ENCODE data around the gene ITPRID1. TPM values are rescaled to one million over a fixed set of nuclear protein-coding genes. Genes with fewer than 3 reads are reported as not detected.

Gene ITPRID1
- total RNA-seq, 5 donors from 2014 or later (not counting 1 experiment from before 2014, with no cell fraction given) = not detected

- ATAC-seq (replicated peaks in 1 of 4) (no peak), DNase-seq (no peak)
- H3K36me3 Mint-ChIP-seq = no peaks in the 10 kb centered on the region
- H3K27me3 ChIP-seq (replicated peaks in 1 of 2; ENCODE audit: control insufficient read depth in 2 of 2, extremely low read depth in 1 of 2, insufficient read depth in 2 of 2, low read length in 1 of 2) = no peaks in the 10 kb centered on the region
- H3K27me3 Mint-ChIP-seq = peaks cover 0 to 3% of the 10 kb centered on the region in 2 donors
- no peaks in the 10 kb centered on the region for H3K4me1 Mint-ChIP-seq
- no peak overlapping the region for H3K4me3 ChIP-seq (ENCODE audit: control insufficient read depth in 1 of 2, extremely low read depth in 1 of 2, low read length in 1 of 2)
- ChIA-PET CTCF (interaction anchor here in 1 of 2 donors (0.6 kb wide), 1 partner anchor 193 kb away, joined by 3 read pairs; no protein-coding TSS in a partner anchor), POLR2A (no interaction called here)
- no peaks in the 10 kb centered on the region for H3K9me3 ChIP-seq
- no peak overlapping the region for H3K27ac ChIP-seq (ENCODE audit: low read length)
- H3K27ac Mint-ChIP-seq = no peak overlapping the region
- H3K36me3 ChIP-seq (ENCODE audit: control insufficient read depth in 2 of 2, extremely low read depth in 1 of 2, insufficient read depth in 1 of 2, low read length in 1 of 2) = no peaks in the 10 kb centered on the region
- H3K4me3 Mint-ChIP-seq = no peak overlapping the region
- H3K9me3 Mint-ChIP-seq = peaks cover 3 to 21% (median 5%) of the 10 kb centered on the region in 3 donors
- no peaks in the 10 kb centered on the region for H3K4me1 ChIP-seq (ENCODE audit: control insufficient read depth in 1 of 2, extremely low read depth in 1 of 2, insufficient read depth in 2 of 2, low read length in 2 of 2)
- no CpG with 5 or more reads among the region's 1 CpG for WGBS (ENCODE audit: insufficient coverage)
These were observed 48.1 kb downstream of the ITPRID1 start for GRCh38 chr7:31562002-31562401.

DNA sequence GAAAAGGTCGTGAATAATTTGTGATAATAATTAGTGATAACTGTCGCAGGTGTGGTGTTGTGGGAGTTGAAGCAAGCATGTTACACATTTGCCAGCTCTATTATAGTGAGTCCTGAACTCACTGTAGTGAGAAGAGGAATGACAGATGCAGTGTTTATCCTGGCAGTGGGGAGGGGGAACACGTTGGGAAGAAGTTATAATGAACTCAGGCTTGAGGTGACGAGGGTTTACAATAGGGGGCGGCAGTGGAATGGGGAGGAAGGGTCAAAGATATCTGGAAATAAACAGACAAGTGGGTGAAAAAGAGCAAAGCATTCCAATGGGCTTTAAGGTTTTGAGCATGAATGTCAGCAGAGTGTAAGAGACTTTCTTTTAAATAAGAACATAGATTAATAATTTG lies 49.6 kb downstream of the ITPRID1 start:
- ATAC-seq (replicated peaks in 1 of 4) = no peak
- no peak overlapping the region for H3K27ac ChIP-seq (ENCODE audit: low read length)
- Mint-ChIP-seq H3K4me3 (no peak overlapping the region), H3K4me1 (no peaks in the 10 kb centered on the region), H3K27ac (no peak overlapping the region), H3K36me3 (no peaks in the 10 kb centered on the region), H3K9me3 (peaks cover 3 to 21% (median 5%) of the 10 kb centered on the region in 3 donors), H3K27me3 (peaks cover 0 to 3% of the 10 kb centered on the region in 2 donors)
- WGBS (ENCODE audit: insufficient coverage) = 53% methylated on average over 5 of the region's 5 CpGs
- ChIA-PET CTCF (no interaction called here), POLR2A (no interaction called here)
- H3K9me3 ChIP-seq = no peaks in the 10 kb centered on the region
- H3K27me3 ChIP-seq (replicated peaks in 1 of 2; ENCODE audit: control insufficient read depth in 2 of 2, extremely low read depth in 1 of 2, insufficient read depth in 2 of 2, low read length in 1 of 2) = no peaks in the 10 kb centered on the region
- H3K36me3 ChIP-seq (ENCODE audit: control insufficient read depth in 2 of 2, extremely low read depth in 1 of 2, insufficient read depth in 1 of 2, low read length in 1 of 2) = no peaks in the 10 kb centered on the region
- H3K4me3 ChIP-seq (ENCODE audit: control insufficient read depth in 1 of 2, extremely low read depth in 1 of 2, low read length in 1 of 2) = no peak overlapping the region
- no peaks in the 10 kb centered on the region for H3K4me1 ChIP-seq (ENCODE audit: control insufficient read depth in 1 of 2, extremely low read depth in 1 of 2, insufficient read depth in 2 of 2, low read length in 2 of 2)
- DNase-seq = no peak

GRCh38 chr7:31563951-31564350 lies 50.1 kb downstream of the ITPRID1 start:
- H3K27me3 ChIP-seq (replicated peaks in 1 of 2; ENCODE audit: control insufficient read depth in 2 of 2, extremely low read depth in 1 of 2, insufficient read depth in 2 of 2, low read length in 1 of 2) = no peaks in the 10 kb centered on the region
- peaks cover 0 to 2% of the 10 kb centered on the region in 2 donors for H3K27me3 Mint-ChIP-seq
- WGBS (ENCODE audit: insufficient coverage) = no CpG with 5 or more reads among the region's 3 CpGs
- no peaks in the 10 kb centered on the region for H3K9me3 ChIP-seq
- ATAC-seq (replicated peaks in 1 of 4) = no peak
- no peaks in the 10 kb centered on the region for H3K4me1 ChIP-seq (ENCODE audit: control insufficient read depth in 1 of 2, extremely low read depth in 1 of 2, insufficient read depth in 2 of 2, low read length in 2 of 2)
- H3K36me3 ChIP-seq (ENCODE audit: control insufficient read depth in 2 of 2, extremely low read depth in 1 of 2, insufficient read depth in 1 of 2, low read length in 1 of 2) = no peaks in the 10 kb centered on the region
- ChIA-PET POLR2A (no interaction called here), CTCF (no interaction called here)
- no peaks in the 10 kb centered on the region for H3K36me3 Mint-ChIP-seq
- H3K27ac Mint-ChIP-seq = no peak overlapping the region
- H3K4me3 Mint-ChIP-seq = no peak overlapping the region
- no peaks in the 10 kb centered on the region for H3K4me1 Mint-ChIP-seq
- H3K9me3 Mint-ChIP-seq = peaks cover 3 to 21% (median 5%) of the 10 kb centered on the region in 3 donors
- DNase-seq = no peak
- H3K27ac ChIP-seq (ENCODE audit: low read length) = no peak overlapping the region
- no peak overlapping the region for H3K4me3 ChIP-seq (ENCODE audit: control insufficient read depth in 1 of 2, extremely low read depth in 1 of 2, low read length in 1 of 2)

GRCh38 chr7:31564661-31565060 lies 50.8 kb downstream of the ITPRID1 start:
- ChIA-PET POLR2A (no interaction called here), CTCF (no interaction called here)
- Mint-ChIP-seq H3K4me3 (no peak overlapping the region), H3K9me3 (peaks cover 3 to 25% (median 4%) of the 10 kb centered on the region in 3 donors), H3K27ac (no peak overlapping the region), H3K4me1 (no peaks in the 10 kb centered on the region), H3K27me3 (no peaks in the 10 kb centered on the region), H3K36me3 (no peaks in the 10 kb centered on the region)
- WGBS (ENCODE audit: insufficient coverage) = 82% methylated on average over 5 of the region's 5 CpGs
- no peak overlapping the region for H3K4me3 ChIP-seq (ENCODE audit: control insufficient read depth in 1 of 2, extremely low read depth in 1 of 2, low read length in 1 of 2)
- H3K9me3 ChIP-seq = no peaks in the 10 kb centered on the region
- ATAC-seq (replicated peaks in 1 of 4) (no peak), DNase-seq (no peak)
- H3K27me3 ChIP-seq (replicated peaks in 1 of 2; ENCODE audit: control insufficient read depth in 2 of 2, extremely low read depth in 1 of 2, insufficient read depth in 2 of 2, low read length in 1 of 2) = no peaks in the 10 kb centered on the region
- H3K27ac ChIP-seq (ENCODE audit: low read length) = no peak overlapping the region
- H3K4me1 ChIP-seq (ENCODE audit: control insufficient read depth in 1 of 2, extremely low read depth in 1 of 2, insufficient read depth in 2 of 2, low read length in 2 of 2) = no peaks in the 10 kb centered on the region
- no peaks in the 10 kb centered on the region for H3K36me3 ChIP-seq (ENCODE audit: control insufficient read depth in 2 of 2, extremely low read depth in 1 of 2, insufficient read depth in 1 of 2, low read length in 1 of 2)

DNA sequence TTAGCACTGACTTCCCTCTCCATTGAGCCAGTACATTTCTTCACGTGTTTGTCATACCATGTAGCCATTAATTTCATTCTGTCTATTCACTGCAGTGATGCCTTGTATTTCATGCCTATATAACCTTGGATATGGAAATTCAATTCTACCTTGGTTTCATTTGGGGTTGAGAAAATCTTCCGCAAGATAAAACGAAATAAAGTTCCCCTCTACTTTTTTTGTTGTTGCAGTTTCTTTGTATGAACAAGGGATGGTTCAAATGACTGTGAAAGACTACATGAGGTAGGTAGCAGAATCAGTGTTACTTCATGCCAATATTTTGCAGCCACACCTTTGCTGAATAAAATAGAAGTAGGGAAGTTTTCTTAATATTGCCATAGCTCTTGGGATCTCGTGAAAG lies 55.6 kb downstream of the ITPRID1 start:
- Mint-ChIP-seq H3K4me3 (no peak overlapping the region), H3K27ac (no peak overlapping the region), H3K27me3 (no peaks in the 10 kb centered on the region), H3K4me1 (no peaks in the 10 kb centered on the region), H3K36me3 (no peaks in the 10 kb centered on the region), H3K9me3 (peaks cover 0 to 4% (median 2%) of the 10 kb centered on the region in 3 donors)
- ATAC-seq (replicated peaks in 1 of 4) (no peak), DNase-seq (no peak)
- 80% methylated on average over 1 of the region's 4 CpGs for WGBS (ENCODE audit: insufficient coverage)
- Histone ChIP-seq H3K27ac (ENCODE audit: low read length) (no peak overlapping the region), H3K9me3 (no peaks in the 10 kb centered on the region), H3K4me3 (ENCODE audit: control insufficient read depth in 1 of 2, extremely low read depth in 1 of 2, low read length in 1 of 2) (no peak overlapping the region), H3K27me3 (replicated peaks in 1 of 2; ENCODE audit: control insufficient read depth in 2 of 2, extremely low read depth in 1 of 2, insufficient read depth in 2 of 2, low read length in 1 of 2) (no peaks in the 10 kb centered on the region), H3K36me3 (ENCODE audit: control insufficient read depth in 2 of 2, extremely low read depth in 1 of 2, insufficient read depth in 1 of 2, low read length in 1 of 2) (no peaks in the 10 kb centered on the region), H3K4me1 (ENCODE audit: control insufficient read depth in 1 of 2, extremely low read depth in 1 of 2, insufficient read depth in 2 of 2, low read length in 2 of 2) (no peaks in the 10 kb centered on the region)
- ChIA-PET POLR2A (no interaction called here), CTCF (no interaction called here)

DNA sequence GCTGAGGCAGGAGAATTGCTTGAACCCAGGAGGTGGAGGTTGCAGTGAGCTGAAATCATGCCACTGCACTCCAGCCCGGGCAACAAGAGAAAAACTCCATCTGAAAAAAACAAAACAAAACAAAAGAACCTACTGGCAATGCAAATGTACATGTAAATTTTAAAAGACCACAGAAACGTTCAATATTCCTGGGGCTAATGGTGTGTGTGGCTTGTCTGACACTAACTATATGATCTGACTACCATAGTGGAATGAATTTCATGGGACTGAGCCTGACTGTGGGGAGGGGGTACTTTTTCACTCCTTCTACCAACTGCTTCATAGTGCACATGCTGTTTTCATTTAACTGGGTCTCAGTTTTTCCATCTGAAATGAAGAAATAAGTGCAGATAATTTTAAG lies 69.6 kb downstream of the ITPRID1 start:
- Mint-ChIP-seq H3K27me3 (no peaks in the 10 kb centered on the region), H3K36me3 (no peaks in the 10 kb centered on the region), H3K9me3 (peaks cover 0 to 7% (median 2%) of the 10 kb centered on the region in 3 donors)

DNA sequence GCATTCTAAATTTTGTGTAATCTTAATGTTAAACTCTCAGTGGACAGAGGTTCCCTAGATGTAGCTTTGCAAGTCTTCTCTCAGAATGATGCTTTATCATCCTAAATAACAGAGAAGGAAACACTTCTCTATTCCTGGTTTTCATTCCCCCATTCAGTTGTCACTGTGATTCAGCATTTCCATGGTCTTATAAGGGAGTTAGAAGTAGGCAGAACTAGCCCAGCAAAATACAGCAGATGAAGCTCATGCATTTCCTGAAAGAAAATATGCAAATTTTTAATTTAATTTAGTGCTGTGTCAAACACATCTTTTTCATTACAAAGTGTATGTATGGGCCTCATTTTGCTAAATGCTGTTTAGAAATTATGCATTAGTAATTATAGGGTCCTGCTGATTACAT lies 70.1 kb downstream of the ITPRID1 start:
- Histone ChIP-seq H3K27me3 (replicated peaks in 1 of 2; ENCODE audit: control insufficient read depth in 2 of 2, extremely low read depth in 1 of 2, insufficient read depth in 2 of 2, low read length in 1 of 2) (no peaks in the 10 kb centered on the region), H3K4me3 (ENCODE audit: control insufficient read depth in 1 of 2, extremely low read depth in 1 of 2, low read length in 1 of 2) (no peak overlapping the region), H3K4me1 (ENCODE audit: control insufficient read depth in 1 of 2, extremely low read depth in 1 of 2, insufficient read depth in 2 of 2, low read length in 2 of 2) (no peaks in the 10 kb centered on the region), H3K27ac (ENCODE audit: low read length) (no peak overlapping the region), H3K9me3 (no peaks in the 10 kb centered on the region), H3K36me3 (ENCODE audit: control insufficient read depth in 2 of 2, extremely low read depth in 1 of 2, insufficient read depth in 1 of 2, low read length in 1 of 2) (no peaks in the 10 kb centered on the region)
- ChIA-PET POLR2A (no interaction called here), CTCF (no interaction called here)
- no peak overlapping the region for H3K27ac Mint-ChIP-seq
- H3K4me1 Mint-ChIP-seq = no peaks in the 10 kb centered on the region
- DNase-seq = no peak
- H3K27me3 Mint-ChIP-seq = no peaks in the 10 kb centered on the region
- H3K36me3 Mint-ChIP-seq = no peaks in the 10 kb centered on the region
- H3K9me3 Mint-ChIP-seq = peaks cover 0 to 7% (median 3%) of the 10 kb centered on the region in 3 donors
- H3K4me3 Mint-ChIP-seq = no peak overlapping the region
- ATAC-seq (replicated peaks in 1 of 4) = no peak

More for the DNA sequence above, 69.6 kb downstream of the ITPRID1 start:
- Mint-ChIP-seq H3K27ac (no peak overlapping the region), H3K4me3 (no peak overlapping the region), H3K4me1 (no peaks in the 10 kb centered on the region)
- WGBS (ENCODE audit: insufficient coverage) = no CpG with 5 or more reads among the region's 2 CpGs
- H3K36me3 ChIP-seq (ENCODE audit: control insufficient read depth in 2 of 2, extremely low read depth in 1 of 2, insufficient read depth in 1 of 2, low read length in 1 of 2) = no peaks in the 10 kb centered on the region
- CTCF ChIA-PET = no interaction called here
- no peaks in the 10 kb centered on the region for H3K4me1 ChIP-seq (ENCODE audit: control insufficient read depth in 1 of 2, extremely low read depth in 1 of 2, insufficient read depth in 2 of 2, low read length in 2 of 2)
- H3K9me3 ChIP-seq = no peaks in the 10 kb centered on the region
- POLR2A ChIA-PET = no interaction called here
- H3K4me3 ChIP-seq (ENCODE audit: control insufficient read depth in 1 of 2, extremely low read depth in 1 of 2, low read length in 1 of 2) = no peak overlapping the region
- DNase-seq = no peak
- ATAC-seq (replicated peaks in 1 of 4) = no peak
- H3K27ac ChIP-seq (ENCODE audit: low read length) = no peak overlapping the region
- no peaks in the 10 kb centered on the region for H3K27me3 ChIP-seq (replicated peaks in 1 of 2; ENCODE audit: control insufficient read depth in 2 of 2, extremely low read depth in 1 of 2, insufficient read depth in 2 of 2, low read length in 1 of 2)
